Glutamatergic neuron (in vitro differentiated cells): ENCODE data around the gene GP1BB. TPM values are rescaled to one million over a fixed set of nuclear protein-coding genes. Genes with fewer than 3 reads are reported as not detected.
A peak's percentile ranks its signal among the peaks of the same experiment; 100 is the strongest.

ENCODE experiments used
- DNase-seq: peaks from one replicate; pipeline ENCODE4 v3.0.0; 2022
- H3K27ac Mint-ChIP-seq: one replicate; pipeline ENCODE4 v1.8.0; 2020; ENCODE audit warnings: mild to moderate bottlenecking, mixed read lengths, inconsistent platforms; ENCODE audit not compliant: unreplicated experiment
- H3K27me3 Mint-ChIP-seq: one replicate; pipeline ENCODE4 v1.8.0; 2020; ENCODE audit warnings: mild to moderate bottlenecking, moderate library complexity, mixed read lengths, inconsistent platforms; ENCODE audit not compliant: unreplicated experiment
- H3K36me3 Mint-ChIP-seq: one replicate; pipeline ENCODE4 v1.8.0; 2020; ENCODE audit warnings: mild to moderate bottlenecking, mixed read lengths, inconsistent platforms; ENCODE audit not compliant: unreplicated experiment
- H3K4me1 Mint-ChIP-seq: one replicate; pipeline ENCODE4 v1.8.0; 2020; ENCODE audit warnings: mild to moderate bottlenecking, low read depth, mixed read lengths, inconsistent platforms; ENCODE audit not compliant: unreplicated experiment
- H3K4me3 Mint-ChIP-seq: one replicate; pipeline ENCODE4 v1.8.0; 2020; ENCODE audit warnings: mild to moderate bottlenecking, mixed read lengths, inconsistent platforms; ENCODE audit not compliant: unreplicated experiment
- H3K9me3 Mint-ChIP-seq: one replicate; pipeline ENCODE4 v1.8.0; 2020; ENCODE audit warnings: mild to moderate bottlenecking, moderate library complexity, mixed read lengths, inconsistent platforms; ENCODE audit not compliant: unreplicated experiment
- CTCF ChIP-seq: fragments of 200-600 bp; sonication (generic); IDR thresholded peaks from one replicate; pipeline ENCODE4 v1.5.0; 2021; ENCODE audit not compliant: partially characterized antibody, unreplicated experiment
- total RNA-seq: library from RNA; stranded (reverse); fragmentation: NEBNext Ultra II Directional; extraction: Animal tissue kit (Norgen Biotek cat#: 25700); gene quantifications from one replicate; pipeline ENCODE4 v1.2.1, GENCODE V29; 2021; ENCODE audit not compliant: unreplicated experiment

Gene GP1BB
- total RNA-seq, 1 donor from 2014 or later: 8.3 TPM

- Mint-ChIP-seq H3K4me1 (peaks cover 6% of the 10 kb centered on the region), H3K4me3 (peak overlapping the region; percentile 72), H3K9me3 (peaks cover 10% of the 10 kb centered on the region), H3K27me3 (peaks cover 34% of the 10 kb centered on the region), H3K27ac (no peak overlapping the region), H3K36me3 (peaks cover 8% of the 10 kb centered on the region)
- no peak for DNase-seq
- TF ChIP-seq CTCF: no peak
Observed at GRCh38 chr22:19719488-19720021, 3.8 kb upstream of the GP1BB start.

GRCh38 chr22:19720150-19720827 lies 3.0 kb upstream of the GP1BB start:
- H3K4me3 Mint-ChIP-seq: peak overlapping the region; percentile 46
- H3K9me3 Mint-ChIP-seq: peaks cover 18% of the 10 kb centered on the region
- no peak overlapping the region for H3K27ac Mint-ChIP-seq
- TF ChIP-seq CTCF: no peak
- H3K4me1 Mint-ChIP-seq: peaks cover 6% of the 10 kb centered on the region
- H3K36me3 Mint-ChIP-seq: peaks cover 8% of the 10 kb centered on the region
- H3K27me3 Mint-ChIP-seq: peaks cover 41% of the 10 kb centered on the region
- DNase-seq: no peak

- Mint-ChIP-seq H3K9me3 (peaks cover 21% of the 10 kb centered on the region), H3K4me3 (no peak overlapping the region), H3K36me3 (peaks cover 8% of the 10 kb centered on the region), H3K4me1 (peaks cover 6% of the 10 kb centered on the region), H3K27me3 (peaks cover 46% of the 10 kb centered on the region), H3K27ac (no peak overlapping the region)
- no peak for TF ChIP-seq CTCF
- no peak for DNase-seq
Observed at GRCh38 chr22:19720999-19721329, 2.4 kb upstream of the GP1BB start.

- no peak overlapping the region for H3K27ac Mint-ChIP-seq
- TF ChIP-seq CTCF: no peak
- H3K27me3 Mint-ChIP-seq: peaks cover 47% of the 10 kb centered on the region
- peaks cover 22% of the 10 kb centered on the region for H3K9me3 Mint-ChIP-seq
- peaks cover 8% of the 10 kb centered on the region for H3K36me3 Mint-ChIP-seq
- H3K4me1 Mint-ChIP-seq: peaks cover 6% of the 10 kb centered on the region
- peak overlapping the region; percentile 46 for H3K4me3 Mint-ChIP-seq
- no peak for DNase-seq
Observed at GRCh38 chr22:19721330-19722177, 1.8 kb upstream of the GP1BB start.
